Pancreas (tissue), 10 donors: Measurements from ENCODE around the gene PALB2. TPM values are rescaled to one million over a fixed set of nuclear protein-coding genes. Genes with fewer than 3 reads are reported as not detected.
"Not testable (repeated sequence)": the region's sequence is repeated elsewhere in the genome, so short reads cannot be mapped to it uniquely, and the experiment has no call there.

Experiments
- ATAC-seq, 4 donors: fragments of 200-7000 bp; cut with Tn5 transposase; one replicate each; pipeline versions ENCODE4 v1.8.0 to v1.9.1; 2020; ENCODE audit warnings: mild to moderate bottlenecking in 4 of 4, moderate library complexity in 4 of 4
- DNase-seq, 6 donors: peaks; one replicate each; pipeline ENCODE4 v3.0.0-alpha.2; 2020
- FAIRE-seq: peaks from 2 replicates; lab custom pipeline; 2012; peaks lifted over from hg19 to GRCh38; lab: Jason Lieb, UNC
- H3K27ac ChIP-seq, 4 donors: fragments of 200-600 bp; sonication (generic); 1 replicate in 3 of 4; 2 replicates in 1 of 4; pipeline versions ENCODE4 v1.5.0 to v1.8.0; 2020
- H3K27me3 ChIP-seq, 4 donors: fragments of 200-600 bp; one replicate each; pipeline ENCODE4 v1.8.0; 2021
- H3K36me3 ChIP-seq, 3 donors: fragments of 200-600 bp; sonication (generic) in 1 of 3; one replicate each; pipeline versions ENCODE4 v1.5.0 to v1.8.0; 2020 to 2021
- H3K4me1 ChIP-seq, 3 donors: fragments of 200-600 bp; one replicate each; pipeline ENCODE4 v1.8.0; 2021
- H3K4me3 ChIP-seq, 4 donors: fragments of 200-600 bp; sonication (generic) in 2 of 4; one replicate each; pipeline versions ENCODE4 v1.5.0 to v1.8.0; 2020 to 2021
- H3K9me3 ChIP-seq, 4 donors: fragments of 200-600 bp; one replicate each; pipeline ENCODE4 v1.8.0; 2021
- WGBS, 2 donors: extraction: QIAGEN DNeasy Blood & Tissue Kit; methylation state at CpG; one replicate each; pipeline ENCODE4 v1.1.7; 2013; 5-methylcytosine and 5-hydroxymethylcytosine counted together
- intact Hi-C, 3 donors: fragments of 100-400 bp; cut with DNase I; formaldehyde crosslinking; loops; one replicate each; pipeline versions ENCODE4 v1.11.1 to v1.14.2; 2022
- polyA plus RNA-seq, 2 donors: library from polyadenylated mRNA; stranded (reverse); fragments of 200-250 nt; gene quantifications; one replicate each; pipeline ENCODE4 v1.2.3, GENCODE V29; 2013
- total RNA-seq, 6 donors: library from RNA; stranded (reverse); fragmentation: NEBNext Ultra II Directional in 4 of 6; extraction: Animal tissue kit (Norgen Biotek cat#: 25700) in 4 of 6; gene quantifications; one replicate each; pipeline versions ENCODE4 v1.2.1 to v1.2.4, GENCODE V29; 2021 to 2023
- TF ChIP-seq, protein P1 (sequence below), 4 donors: fragments of 200-600 bp; sonication (generic) in 3 of 4; IDR thresholded peaks; one replicate each; pipeline versions ENCODE4 v1.5.0 to v1.8.0; 2021; ENCODE audit warnings: antibody characterized with exemption in 4 of 4
- donor health status: healthy with polysubstance abuse.
- donor health status: DM: no; HTN: no; CAD: no; lungs with moderate emphysema.
- donor health status: DM: no; HTN: no; CAD: no.
- donor health status: control.
- donor health status: control.
- donor health status: Bipolar disorder and iron deficiency.
- donor health status: DM: yes; HTN: yes; CAD: no.
- donor health status: DM: no; HTN: no; CAD: no.
- donor health status: DM: no; HTN: no; CAD: no.
- donor health status: DM: yes; HTN: yes; CAD: no.

PALB2 gene
- total and polyA plus RNA-seq, 8 donors: 2.3 to 6.8 (median 4.3) TPM

DNA sequence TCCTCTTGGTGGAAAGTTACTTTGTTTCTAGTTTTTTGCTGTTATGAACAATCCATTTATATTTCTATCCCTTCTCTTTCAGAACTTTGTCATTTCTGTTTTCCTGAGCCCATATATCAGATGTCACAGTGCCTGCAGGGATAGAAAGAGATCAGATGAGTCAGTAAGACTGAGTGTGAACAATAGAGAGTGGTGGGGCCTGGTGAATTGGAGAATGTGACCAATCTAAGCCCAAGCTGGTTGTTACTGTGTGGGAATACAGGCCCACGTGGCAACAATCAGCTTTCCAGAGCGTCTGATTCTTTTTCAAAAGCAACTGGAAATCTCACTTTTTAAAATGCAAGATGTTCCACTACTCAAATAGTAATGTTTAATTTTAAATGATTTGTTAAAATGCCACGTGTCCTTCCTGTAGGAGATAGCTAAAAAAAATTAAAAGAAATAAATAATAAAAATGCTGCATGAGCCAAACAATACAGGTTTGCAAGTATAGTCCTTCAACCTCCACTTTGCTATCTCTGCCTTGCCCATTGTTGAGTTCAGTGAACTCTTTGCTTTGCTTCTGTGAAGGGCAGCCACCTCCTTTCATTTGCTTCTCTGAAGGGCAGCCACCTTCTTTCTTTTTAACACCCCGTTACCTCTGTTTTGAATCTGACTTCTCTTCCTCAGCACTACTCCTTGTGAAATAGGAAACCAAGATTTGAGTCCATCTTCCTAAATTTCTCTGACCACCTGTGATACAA, 9.7 kb upstream of the PALB2 start:
- Histone ChIP-seq H3K9me3 (no peaks in the 10 kb centered on the region), H3K36me3 (peaks cover 0 to 6% (median 0%) of the 10 kb centered on the region in 3 donors), H3K27ac (no peak overlapping the region), H3K4me3 (no peak overlapping the region), H3K27me3 (no peaks in the 10 kb centered on the region), H3K4me1 (no peaks in the 10 kb centered on the region)
- ATAC-seq (no peak), DNase-seq (no peak), FAIRE-seq (no peak)
- intact Hi-C loops: no loop called here
- 88% methylated on average over 4 of the region's 4 CpGs for WGBS, 2 donors
- TF ChIP-seq, protein P1, sequence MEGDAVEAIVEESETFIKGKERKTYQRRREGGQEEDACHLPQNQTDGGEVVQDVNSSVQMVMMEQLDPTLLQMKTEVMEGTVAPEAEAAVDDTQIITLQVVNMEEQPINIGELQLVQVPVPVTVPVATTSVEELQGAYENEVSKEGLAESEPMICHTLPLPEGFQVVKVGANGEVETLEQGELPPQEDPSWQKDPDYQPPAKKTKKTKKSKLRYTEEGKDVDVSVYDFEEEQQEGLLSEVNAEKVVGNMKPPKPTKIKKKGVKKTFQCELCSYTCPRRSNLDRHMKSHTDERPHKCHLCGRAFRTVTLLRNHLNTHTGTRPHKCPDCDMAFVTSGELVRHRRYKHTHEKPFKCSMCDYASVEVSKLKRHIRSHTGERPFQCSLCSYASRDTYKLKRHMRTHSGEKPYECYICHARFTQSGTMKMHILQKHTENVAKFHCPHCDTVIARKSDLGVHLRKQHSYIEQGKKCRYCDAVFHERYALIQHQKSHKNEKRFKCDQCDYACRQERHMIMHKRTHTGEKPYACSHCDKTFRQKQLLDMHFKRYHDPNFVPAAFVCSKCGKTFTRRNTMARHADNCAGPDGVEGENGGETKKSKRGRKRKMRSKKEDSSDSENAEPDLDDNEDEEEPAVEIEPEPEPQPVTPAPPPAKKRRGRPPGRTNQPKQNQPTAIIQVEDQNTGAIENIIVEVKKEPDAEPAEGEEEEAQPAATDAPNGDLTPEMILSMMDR (IDR thresholded peaks at IDR 0.05): no peak

DNA sequence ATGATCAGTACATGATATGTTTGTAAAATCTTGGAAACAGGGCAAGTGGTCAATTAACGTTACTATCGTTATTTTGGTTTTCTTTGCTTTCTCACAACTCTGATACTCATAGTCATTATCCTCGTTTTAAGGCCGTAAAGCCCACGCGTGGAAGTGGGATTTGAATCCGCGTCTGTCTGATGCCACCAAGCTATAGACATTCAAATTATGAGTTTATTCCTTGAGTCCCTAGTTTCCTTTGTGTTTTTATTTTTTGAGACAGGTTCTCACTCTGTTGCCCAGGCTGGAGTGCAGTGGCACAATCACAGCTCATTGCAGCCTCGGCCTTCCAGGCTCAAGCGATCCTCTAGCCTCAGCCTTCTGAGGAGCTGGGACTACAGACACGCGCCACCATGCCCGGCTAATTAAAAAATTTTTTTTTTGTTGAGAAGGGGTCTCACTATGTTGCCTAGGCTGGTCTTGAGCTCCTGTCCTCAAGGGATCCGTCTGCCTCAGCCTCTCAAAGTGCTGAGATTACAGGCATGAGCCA, 1.2 kb upstream of the PALB2 start:
- Histone ChIP-seq H3K27ac (no peak overlapping the region), H3K4me3 (peak overlapping the region; percentile 85 to 97 (median 92)), H3K4me1 (peaks cover 6 to 20% (median 7%) of the 10 kb centered on the region in 3 donors), H3K9me3 (no peaks in the 10 kb centered on the region), H3K27me3 (no peaks in the 10 kb centered on the region), H3K36me3 (no peaks in the 10 kb centered on the region)
- intact Hi-C loops: no loop called here
- TF ChIP-seq, protein P1 (IDR thresholded peaks at IDR 0.05): no peak
- DNase-seq (no peak), FAIRE-seq (no peak), ATAC-seq (no peak)
- WGBS, 2 donors: 63 to 69% methylated on average over 14 of the region's 14 CpGs

DNA sequence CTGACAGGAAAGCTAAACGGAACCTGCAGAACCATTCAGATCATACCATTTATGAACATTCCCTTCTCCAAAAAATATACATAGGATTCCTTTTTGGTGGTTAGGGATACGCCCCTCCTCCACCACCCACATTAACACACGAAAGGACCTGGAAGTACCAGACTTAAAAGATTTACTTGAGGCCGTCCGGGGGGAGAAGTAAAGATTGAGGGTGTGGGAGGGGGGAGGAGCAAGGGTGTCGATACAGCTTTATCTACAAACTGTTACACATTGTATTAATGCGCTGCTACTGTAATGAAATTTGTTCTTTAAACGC, 537 bp downstream of the PALB2 start:
- Histone ChIP-seq H3K27ac (peak overlapping the region in 2 of 4 donors; percentile 66 to 67), H3K9me3 (no peaks in the 10 kb centered on the region), H3K4me1 (peaks cover 6 to 20% (median 7%) of the 10 kb centered on the region in 3 donors), H3K27me3 (no peaks in the 10 kb centered on the region), H3K4me3 (peak overlapping the region; percentile 85 to 97 (median 92)), H3K36me3 (peaks cover 0 to 6% (median 0%) of the 10 kb centered on the region in 3 donors)
- ATAC-seq (peak in 2 of 4 donors; percentile 2 to 3), FAIRE-seq (no peak), DNase-seq (no peak)
- intact Hi-C loops: no loop called here
- TF ChIP-seq, protein P1 (IDR thresholded peaks at IDR 0.05): no peak
- WGBS, 2 donors: 0 to 1% methylated on average over 8 of the region's 8 CpGs

DNA sequence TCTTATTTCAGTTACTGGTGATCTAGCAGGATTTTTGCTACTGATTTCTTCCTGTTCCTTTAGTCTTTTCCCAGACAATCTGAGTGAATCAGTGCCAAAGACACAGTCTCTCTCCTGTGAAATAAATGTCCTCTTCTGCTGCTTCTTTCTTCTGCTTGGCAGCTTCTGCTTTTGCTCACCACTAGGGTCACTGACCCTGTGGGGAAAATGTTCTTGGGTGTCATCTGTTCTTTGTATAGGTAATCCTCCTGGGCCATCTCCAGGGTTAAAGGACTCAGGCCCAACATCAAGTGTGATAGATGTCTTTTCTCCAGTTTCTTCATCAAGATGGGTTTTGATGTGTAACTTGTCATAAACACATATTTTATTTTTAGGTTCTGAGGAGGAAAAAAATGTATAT, 5.2 kb downstream of the PALB2 start:
- peaks cover 0 to 10% (median 7%) of the 10 kb centered on the region in 3 donors for H3K4me1 ChIP-seq
- DNase-seq: no peak
- intact Hi-C loops: no loop called here
- ATAC-seq: no peak
- no peaks in the 10 kb centered on the region for H3K9me3 ChIP-seq
- no peak overlapping the region for H3K27ac ChIP-seq
- H3K36me3 ChIP-seq: peaks cover 0 to 14% (median 0%) of the 10 kb centered on the region in 3 donors
- TF ChIP-seq, protein P1 (IDR thresholded peaks at IDR 0.05): no peak
- H3K27me3 ChIP-seq: no peaks in the 10 kb centered on the region
- FAIRE-seq: no peak
- no peak overlapping the region for H3K4me3 ChIP-seq

DNA sequence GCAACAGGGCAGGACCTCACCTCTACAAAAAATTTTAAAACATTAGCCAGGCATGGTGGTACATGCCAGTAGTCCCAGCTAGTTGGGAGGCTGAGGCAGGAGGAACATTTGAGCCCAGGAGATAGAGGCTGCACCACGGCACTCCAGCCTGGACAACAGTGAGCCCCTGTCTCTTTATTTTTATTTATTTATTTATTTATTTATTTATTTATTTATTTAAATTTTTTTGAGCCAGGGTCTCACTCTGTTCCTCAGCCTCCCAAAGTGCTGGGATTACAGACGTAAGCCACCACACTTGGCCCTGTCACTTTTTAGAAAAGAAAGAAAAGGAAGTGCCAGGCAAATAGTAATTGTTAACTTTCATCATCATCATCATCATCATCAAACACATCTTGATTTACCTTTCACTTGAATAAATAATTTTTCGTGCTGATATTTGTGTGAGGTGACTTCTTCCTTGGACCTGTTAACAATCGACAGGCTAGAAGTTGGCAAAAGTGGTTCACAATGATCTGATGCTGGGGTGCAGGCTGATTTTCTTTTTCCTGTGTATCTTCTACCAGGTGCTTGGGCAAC, 6.6 kb downstream of the PALB2 start:
- no peak for ATAC-seq
- intact Hi-C loops: no loop called here
- DNase-seq: no peak
- H3K4me1 ChIP-seq: peaks cover 0 to under 1% (median 0%) of the 10 kb centered on the region in 3 donors
- no peak overlapping the region for H3K27ac ChIP-seq
- peaks cover 0 to 18% (median 4%) of the 10 kb centered on the region in 3 donors for H3K36me3 ChIP-seq
- 91 to 94% methylated on average over 4 of the region's 4 CpGs for WGBS, 2 donors
- H3K27me3 ChIP-seq: no peaks in the 10 kb centered on the region
- FAIRE-seq: no peak
- no peaks in the 10 kb centered on the region for H3K9me3 ChIP-seq
- TF ChIP-seq, protein P1 (IDR thresholded peaks at IDR 0.05): no peak
- H3K4me3 ChIP-seq: no peak overlapping the region

DNA sequence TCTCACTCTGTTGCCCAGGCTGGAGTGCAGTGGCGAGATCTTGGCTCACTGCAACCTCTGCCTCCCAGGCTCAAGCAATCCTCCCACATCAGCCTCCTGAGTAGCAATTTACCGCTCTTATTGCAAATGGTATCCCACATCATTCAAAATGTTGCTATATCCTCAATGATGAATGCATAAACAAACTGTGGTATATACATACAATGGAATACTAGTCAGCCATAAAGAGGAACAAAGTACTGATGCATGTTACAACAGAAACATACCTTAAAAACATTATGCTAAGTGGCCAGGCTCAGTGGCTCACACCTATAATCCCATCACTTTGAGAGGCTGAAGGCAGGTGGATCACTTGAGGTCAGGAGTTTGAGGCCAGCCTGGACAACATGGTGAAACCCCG, 9.2 kb downstream of the PALB2 start:
- H3K4me3 ChIP-seq, DNase-seq, H3K27ac ChIP-seq, intact Hi-C loops, FAIRE-seq, ATAC-seq, H3K27me3 ChIP-seq, H3K4me1 ChIP-seq, H3K9me3 ChIP-seq: not testable (repeated sequence)
- peaks cover 0 to 20% (median 9%) of the 10 kb centered on the region in 3 donors for H3K36me3 ChIP-seq
- 97 to 100% methylated on average over 3 of the region's 3 CpGs for WGBS, 2 donors
